Dermis microvascular lymphatic vessel endothelial cell (primary cell): Measurements from ENCODE around the gene CAMK2G. TPM values are rescaled to one million over a fixed set of nuclear protein-coding genes. Genes with fewer than 3 reads are reported as not detected.
"Not testable (repeated sequence)": the region's sequence is repeated elsewhere in the genome, so short reads cannot be mapped to it uniquely, and the experiment has no call there.

Experiments used
- DNase-seq, 2 donors: peaks; one replicate each; pipeline versions ENCODE4 v3.0.0 to v3.0.0-alpha.2; 2010; ENCODE audit warnings: low read depth in 2 of 2
- total RNA-seq: library from RNA; depleted of rRNA; stranded (reverse); fragments of >200 nt; gene quantifications from 2 replicates; pipeline ENCODE4 v1.2.1, GENCODE V29; 2014

The CAMK2G gene
- total RNA-seq, 1 donor from 2014 or later: 20.9 TPM

DNA sequence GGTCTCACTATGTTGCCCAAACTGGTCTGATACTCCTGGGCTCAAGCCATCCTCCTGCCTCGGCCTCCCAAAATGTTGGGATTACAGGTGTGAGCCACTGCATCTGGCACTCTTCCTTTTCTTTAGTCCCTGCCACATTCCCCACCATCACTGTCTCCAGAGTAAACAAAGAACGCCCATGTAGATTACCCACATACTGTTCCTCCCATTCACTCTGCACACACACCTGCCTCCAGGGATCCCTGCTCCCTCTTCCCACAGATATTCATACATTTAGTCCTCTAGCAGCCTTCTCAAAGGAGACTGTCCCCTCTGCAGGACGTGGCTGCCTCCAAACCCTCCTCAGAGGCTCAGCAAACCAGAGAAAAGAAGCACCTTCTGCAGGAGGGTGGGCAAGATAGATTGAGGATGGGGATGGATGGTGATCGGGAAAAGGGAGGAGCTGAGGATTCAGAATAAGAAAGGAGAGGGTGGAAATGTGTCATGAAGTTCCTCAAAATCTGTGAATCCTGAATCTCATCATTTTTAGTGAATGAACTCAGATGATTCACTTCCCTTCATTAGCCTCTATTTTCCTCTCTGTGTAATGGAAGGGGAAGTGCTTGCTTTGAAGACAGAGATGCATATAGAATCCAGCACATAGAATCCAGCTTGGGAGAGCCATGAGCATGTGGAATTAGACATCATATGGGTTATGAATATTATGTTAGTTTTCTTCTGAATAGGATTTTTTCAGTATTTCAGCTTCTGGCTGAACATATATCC is 31.1 kb upstream of the CAMK2G start:
- DNase-seq: peak in 1 of 2 donors; percentile 46

DNA sequence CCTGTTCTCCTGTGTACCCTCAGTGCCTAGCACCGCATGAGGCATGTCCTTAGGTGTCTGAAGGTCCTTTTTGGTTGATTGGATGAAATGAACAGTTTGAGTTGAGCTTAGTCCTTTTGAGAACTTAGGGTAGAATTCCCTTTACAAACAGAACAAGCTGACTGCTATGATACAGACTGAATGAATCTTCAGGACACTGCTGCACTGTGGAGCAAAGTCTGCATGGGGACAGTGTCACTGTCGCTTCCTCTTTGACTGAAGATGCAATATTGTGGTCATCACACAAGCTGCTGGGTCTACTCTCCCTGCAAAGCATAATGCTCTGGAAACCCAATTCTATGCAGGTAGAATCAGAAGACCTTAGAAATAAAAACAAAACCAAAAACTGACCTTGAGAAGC is 28.0 kb upstream of the CAMK2G start:
- DNase-seq: no peak

DNA sequence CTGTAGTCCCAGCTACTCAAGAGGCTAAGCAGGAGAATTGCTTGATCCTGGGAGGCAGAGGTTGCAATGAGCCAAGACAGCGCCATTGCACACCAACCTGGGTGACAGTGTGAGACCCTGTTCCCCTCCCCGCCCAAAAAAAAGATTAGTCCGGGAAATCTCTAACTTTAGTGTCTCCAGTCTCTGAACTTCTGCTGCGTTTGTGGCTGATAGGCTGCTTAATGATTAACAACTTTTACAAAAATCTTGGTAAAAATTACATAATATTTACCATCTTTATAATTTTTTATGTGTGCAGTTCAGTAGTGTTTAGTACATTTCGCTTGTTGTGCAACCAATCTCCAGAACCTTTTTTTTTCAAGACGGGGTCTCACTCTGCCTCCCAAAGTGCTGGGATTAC is 26.9 kb upstream of the CAMK2G start:
- DNase-seq: no peak

DNA sequence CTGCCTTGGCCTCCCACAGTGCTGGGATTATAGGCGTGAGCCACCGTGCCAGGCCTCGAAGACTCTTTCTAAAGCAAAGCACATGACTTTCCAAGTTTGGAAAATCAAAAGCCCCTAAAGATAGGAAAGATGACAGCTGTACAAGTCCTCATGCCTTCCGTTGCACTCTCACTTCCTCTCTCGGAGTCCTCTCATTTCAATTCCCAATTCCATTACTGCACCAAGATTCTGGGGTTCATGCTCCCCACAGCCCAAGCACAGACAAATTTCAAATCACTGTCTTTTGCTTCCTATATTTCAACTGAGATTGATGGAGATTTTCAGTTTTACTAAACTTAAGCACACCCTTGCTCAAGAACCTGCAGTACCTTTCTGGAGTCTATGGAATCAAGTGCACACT is 25.7 kb upstream of the CAMK2G start:
- DNase-seq: no peak

DNA sequence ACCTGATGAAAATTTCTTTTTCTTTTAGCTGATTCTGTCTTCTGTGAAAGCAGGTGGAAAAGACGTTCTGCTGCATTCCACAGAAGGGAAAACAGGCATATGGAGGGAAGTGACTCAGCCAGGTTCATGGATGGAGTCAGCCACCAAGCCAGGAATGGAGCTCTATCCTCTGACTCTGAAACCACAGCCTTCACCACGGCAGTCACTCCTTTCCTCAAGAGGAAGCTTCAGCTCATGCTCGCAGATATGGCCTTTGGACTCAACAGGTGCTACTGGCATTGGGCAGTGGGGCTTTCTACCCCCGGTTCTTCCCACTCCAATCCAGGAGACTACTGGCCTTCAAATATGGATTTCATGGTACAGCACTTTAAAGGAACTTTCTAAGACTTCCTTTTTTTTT is 25.1 kb upstream of the CAMK2G start:
- DNase-seq: peak in 1 of 2 donors; percentile 87

DNA sequence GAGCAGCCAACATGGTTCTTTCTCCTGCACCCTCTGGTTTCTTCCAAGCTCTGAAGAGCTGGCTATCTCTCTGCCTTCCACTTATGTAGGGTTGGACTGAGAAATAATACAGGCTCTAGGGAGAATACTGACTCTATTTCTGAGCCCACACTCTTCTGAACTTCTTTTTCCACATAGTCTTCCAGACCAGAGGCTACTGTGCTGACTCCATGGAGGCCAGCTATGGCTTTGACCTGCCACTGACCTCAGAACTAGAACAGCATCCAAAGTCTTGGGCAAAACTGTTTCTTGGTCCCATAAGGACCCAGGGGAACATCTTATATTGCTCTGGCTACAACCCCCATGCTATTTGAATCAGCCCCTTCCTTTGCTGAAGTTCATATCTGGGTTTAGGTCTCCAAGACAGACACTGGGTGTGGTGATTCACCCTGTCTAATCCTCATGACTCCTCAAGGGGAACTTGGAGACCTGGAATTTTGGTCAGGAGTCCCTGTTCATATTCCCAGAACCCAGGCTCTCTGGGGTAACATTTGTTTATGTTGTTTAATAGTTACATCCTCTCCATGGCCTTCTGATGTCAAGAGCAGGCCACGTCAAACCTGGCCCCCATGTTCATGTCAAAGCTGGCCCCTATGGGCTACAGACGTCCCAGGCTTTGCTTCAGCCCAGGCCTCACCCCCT is 24.5 kb upstream of the CAMK2G start:
- no peak for DNase-seq

DNA sequence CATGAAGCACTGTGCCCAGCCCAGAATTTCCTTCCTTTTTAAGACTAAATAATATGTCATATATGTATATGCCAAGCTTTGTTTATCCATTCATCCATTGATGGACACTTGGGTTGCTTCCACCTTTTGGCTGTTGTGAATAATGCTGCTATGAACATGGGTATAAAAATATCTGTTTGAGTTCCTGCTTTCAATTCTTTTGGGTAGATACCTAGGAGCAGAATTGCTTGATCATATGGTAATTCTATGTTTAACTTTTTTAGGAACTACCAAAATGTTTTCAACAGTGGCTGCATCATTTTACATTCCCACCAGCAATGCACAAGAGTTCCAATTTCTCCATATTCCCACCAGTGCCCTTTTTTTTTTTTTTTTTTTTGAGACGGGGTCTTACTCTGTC is 23.3 kb upstream of the CAMK2G start:
- no peak for DNase-seq

DNA sequence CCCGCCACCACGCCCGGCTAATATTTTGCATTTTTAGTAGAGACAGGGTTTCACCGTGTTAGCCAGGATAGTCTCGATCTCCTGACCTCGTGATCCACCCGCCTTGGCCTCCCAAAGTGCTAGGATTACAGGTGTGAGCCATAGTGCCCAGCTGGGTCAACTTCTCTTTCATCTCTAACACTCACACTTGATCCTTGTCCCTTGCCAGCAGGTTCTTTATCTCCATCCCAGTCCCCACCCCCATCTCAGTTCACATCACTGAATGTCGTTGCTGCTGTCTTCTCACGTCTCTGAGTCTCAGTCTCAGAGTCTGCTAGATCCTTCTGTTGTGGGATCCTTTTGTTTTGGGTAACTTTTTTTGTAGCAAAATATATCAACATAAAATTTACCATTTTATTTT is 21.0 kb upstream of the CAMK2G start:
- DNase-seq: not testable (repeated sequence)

DNA sequence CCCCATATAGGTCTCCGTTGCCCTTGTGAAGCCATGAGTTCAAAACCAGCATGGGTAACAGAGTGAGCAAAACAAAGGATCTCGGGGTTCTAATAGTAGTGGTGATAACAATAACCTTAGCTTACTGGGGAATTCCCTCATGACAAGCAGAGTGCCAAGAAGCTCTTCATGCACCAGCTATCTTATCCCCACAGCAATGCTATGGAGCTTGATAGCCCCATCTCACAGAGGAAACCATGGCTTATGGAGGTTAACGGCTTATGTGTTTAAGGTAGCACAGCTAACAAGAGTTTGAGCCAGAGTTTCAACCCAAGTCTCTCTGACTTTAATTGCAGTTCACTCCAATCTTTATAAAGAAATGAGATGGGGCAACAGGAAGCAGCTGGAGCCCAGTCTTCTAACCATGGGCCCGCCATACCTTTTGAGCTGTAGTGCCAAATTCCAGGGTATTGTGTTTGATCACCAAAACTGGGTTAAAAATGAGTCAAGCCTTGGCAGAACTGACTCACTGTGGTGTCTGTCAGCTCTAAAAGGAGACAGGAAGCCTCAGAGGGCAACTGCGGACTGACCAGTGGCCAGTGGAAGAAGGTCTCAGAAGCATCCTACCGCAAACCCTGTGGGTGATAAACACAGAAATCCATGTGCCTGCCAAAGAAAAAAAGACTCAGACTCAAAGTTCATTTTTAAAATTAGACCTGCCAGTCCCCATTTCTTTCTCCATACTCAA is 20.1 kb upstream of the CAMK2G start:
- DNase-seq: peak; percentile 23 to 94

DNA sequence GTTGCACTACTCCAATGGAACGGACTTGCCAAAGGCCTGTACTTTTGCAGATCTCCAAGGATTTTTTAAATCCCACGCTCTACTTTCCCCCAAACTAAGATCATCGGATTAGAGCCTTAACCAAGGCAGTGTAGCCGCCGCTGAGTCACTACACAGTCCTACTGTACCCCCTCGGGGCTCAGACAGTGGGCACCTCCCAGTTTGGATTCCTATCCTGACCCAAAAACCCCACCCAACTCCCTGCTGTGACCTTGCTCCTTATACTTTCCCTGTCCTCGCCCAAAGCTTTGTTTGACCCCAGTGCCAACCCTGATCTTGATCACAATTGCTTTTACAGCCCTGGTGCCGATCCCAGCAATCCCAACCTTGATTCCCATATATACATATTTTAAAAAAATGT is 19.1 kb upstream of the CAMK2G start:
- no peak for DNase-seq

DNA sequence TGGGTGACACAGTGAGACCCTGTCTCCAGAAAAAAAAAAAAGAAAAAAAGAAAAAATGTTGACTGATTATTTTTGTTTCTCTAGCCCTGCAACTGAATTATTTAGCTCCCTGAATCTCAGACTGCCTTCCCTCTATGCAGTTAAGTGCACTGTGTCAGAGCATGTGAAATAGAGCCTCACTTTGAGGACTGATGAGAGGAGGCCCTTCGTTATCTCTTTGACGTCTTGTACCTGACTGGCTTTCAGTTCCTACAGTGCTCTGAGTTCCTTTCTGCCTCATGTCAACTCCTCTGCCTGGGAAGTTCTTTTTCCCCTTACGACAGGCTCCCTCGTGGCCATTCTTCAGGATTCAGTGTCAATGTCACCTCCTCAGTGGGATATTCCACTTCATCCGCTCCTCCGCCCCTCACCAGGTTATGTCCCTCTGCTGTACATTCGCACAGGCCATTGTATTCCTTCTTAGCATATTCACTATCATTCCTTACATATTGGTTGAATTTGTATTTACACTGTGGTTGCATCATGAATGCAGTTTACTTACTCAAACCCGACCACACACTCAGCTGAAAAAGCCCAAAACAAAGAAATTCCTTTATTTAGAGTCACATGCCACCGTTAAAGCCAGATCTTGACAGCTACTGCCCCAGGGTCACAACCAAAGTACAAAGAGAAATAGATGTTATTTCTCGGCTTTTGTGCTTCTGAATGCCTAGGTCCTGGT is 18.1 kb upstream of the CAMK2G start:
- no peak for DNase-seq

DNA sequence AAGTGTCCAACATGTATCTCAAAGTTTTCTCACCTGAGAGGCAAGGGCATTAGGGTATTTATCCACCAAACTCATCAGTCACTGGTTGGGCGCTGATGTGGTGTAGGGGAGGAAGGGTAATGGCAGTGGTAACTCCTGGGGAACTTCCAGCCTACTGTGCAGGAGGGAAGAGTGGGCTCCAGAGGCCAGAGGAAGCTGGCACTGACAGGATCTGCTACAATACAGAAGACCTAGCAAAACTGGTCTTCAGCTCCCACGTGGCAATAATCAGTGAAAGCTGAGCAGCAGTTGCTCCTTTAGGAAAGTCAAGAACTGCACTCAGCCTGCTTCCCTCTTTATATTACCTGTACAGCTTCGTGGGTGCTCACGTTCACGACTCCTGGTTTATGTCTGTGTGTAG is 17.2 kb upstream of the CAMK2G start:
- no peak for DNase-seq

DNA sequence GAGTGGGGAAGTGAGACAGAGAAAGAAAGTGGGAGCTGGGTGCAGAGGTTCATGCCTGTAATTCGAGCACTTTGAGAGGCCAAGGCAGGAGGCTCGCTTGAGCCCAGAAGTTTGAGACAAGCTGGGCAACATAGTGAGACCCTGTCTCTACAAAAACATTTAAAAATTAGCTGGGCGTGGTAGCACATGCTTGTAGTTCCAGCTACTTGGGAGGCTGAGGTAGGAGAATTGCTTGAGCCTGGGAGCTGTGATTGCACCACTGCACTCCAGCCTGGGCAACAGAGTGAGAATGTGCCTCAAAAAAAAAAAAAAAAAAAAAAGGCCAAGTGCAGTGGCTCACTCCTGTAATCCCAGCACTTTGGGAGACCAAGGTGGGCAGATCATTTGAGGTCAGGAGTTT is 16.5 kb upstream of the CAMK2G start:
- not testable (repeated sequence) for DNase-seq

DNA sequence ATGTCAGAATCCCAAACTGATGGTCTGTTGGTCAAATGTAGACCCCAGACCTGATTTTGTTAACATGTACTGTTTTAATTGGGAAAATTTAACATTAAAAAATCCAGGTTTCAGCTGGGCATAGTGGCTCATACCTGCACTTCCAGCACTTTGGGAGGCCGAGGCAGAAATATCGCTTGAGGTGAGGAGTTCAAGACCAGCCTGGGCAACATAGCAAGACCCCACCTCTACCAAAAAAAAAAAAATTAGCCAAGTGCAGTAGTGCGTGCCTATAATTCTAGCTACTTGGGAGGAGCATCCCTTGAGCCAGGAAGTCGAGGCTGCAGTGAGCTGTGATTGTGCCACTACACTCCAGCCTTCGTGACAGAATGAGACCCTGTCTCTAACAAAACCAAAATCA is 15.9 kb upstream of the CAMK2G start:
- no peak for DNase-seq

DNA sequence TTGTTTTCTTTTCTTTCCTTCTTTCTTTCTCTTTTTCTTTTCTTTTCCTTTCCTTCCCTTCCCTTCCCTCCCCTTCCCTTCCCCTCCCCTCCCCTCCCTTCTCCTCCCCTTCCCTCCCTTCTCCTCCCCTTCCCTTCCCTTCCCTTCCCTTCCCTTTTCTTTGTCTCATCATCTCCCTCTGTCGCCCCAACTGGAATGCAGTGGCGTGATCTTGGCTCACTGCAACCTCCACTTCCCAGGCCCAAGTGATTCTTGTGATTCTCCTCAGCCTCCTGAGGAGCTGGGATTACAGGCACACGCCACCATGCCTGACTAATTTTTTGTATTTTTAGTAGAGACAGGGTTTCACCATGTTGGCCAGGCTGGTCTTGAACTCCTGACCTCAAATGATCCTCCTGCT is 15.1 kb upstream of the CAMK2G start:
- DNase-seq: not testable (repeated sequence)

DNA sequence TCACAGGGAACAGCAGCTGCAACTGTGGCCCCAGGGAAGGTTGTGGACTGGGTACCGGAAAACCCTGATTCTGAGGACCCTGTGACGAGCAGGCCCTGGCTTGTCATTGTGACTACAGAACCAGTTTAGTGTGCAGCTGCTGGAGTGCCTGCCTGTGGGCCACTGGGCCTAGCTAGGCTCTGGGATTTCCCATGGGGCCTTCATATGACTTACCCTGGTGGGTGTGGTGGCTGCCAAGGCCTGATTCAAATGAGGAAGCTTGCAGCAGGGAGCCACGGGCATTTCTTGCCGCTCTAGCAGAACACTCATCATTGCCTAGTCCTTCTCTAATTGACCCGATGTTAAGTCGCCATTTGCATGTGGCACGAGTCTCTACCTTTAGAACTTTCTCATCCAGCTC is 14.7 kb upstream of the CAMK2G start:
- no peak for DNase-seq

DNA sequence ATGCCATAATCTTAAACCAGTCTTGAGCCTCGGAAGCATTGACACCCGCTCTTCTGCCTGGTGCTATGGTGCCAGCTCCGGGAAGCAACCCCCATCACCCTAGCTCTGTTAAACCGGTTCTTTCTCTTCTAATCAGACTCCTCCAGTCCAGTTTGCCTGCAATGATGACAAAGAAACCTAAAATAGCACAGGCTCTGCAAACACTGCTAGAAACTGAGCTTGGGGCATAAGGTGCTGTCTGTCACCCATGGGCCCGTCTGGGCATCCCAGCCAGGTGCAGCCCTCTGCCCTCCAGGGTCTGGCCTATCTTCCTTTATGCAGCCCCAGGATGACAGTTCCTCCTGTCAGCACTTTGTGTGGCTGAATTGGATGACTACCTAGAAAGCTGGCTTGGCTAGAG is 14.2 kb upstream of the CAMK2G start:
- no peak for DNase-seq

DNA sequence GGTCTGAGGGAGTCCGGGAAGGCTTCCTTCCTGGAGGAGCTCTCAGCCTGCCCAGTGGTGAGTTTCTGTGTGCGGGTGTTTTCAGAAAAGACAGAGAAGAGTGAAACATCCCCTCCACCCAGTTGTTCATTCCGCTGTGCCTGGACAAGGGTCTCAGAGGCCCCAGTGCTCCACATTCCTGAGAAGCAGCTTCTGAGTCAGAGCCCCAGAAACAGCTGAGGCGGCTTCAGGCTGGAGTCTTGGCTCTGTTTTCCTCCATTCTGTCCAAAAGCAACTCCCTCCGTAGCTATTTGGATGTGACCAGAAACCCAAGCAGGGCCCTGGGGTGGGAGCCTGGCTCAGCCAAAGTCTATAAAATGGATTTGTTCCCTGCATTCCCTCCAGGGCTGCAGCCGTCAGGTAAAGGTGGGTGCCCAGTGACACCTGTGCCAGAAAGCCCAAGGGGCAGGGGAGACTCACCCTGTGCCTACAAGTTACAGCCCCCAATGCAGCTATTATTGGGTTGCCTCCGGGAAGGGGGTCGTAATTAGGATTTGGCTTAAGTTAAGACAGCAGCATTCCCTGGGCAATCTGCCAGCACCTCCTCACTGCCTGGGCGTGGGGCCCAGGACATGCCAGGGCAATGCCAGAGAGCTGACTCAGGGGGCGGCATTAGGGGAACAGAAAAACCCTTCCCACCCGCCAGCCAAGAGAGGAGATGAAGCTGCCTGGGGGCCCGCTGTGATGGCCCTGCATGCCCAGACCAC is 13.1 kb upstream of the CAMK2G start:
- peak in 1 of 2 donors; percentile 66 for DNase-seq

DNA sequence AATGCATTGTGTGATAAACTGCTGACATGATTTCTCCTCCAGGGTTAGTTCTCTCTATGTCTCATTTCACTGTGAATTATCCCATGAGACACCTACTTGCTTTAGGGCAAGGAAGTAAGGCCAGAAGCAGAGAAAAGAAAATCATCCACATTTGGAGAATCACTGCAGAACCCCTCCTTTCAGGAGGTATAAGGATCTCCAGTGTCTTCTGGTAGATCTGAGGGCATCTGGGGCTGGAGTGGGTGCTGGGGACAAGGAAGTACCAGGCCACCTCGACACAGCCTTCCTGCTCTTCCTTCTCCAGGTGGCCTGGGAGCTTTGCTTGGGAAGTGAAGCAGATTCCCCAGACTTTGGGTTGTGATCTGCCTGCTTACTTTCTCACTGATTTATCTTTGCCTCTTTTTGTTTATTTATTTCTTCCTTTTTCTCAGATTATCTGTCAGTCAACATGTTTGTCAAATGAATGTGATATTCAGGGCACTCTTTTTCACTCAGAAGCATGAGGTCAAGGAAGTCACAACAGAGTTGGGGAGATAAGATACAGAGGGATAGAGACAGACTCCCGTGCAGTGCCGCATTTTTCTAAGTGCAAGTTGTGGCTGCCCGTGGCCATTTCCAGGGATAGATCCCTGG is 12.4 kb upstream of the CAMK2G start:
- DNase-seq: no peak

DNA sequence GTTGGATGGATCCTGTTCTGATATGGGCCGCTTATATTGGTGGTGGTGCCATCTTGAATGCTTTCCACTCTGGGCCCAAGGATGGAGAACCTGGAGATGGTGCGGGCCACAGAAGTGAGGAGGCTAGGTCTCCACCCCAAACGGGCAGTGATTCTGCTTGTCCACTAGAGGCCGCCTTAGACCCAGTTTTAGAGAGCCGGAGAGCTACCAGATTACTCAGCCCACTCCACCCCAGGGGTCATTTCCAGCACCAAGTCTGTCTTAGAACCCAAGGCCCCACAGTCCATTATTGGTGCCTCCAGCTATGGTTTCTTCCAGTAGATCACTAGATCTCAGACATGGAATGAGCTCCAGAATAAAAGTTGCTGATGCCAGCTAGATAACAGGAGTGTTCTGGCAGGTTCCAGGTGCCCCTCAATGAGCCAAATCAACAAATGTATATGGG is 11.8 kb upstream of the CAMK2G start:
- DNase-seq: peak; percentile 36 to 80

DNA sequence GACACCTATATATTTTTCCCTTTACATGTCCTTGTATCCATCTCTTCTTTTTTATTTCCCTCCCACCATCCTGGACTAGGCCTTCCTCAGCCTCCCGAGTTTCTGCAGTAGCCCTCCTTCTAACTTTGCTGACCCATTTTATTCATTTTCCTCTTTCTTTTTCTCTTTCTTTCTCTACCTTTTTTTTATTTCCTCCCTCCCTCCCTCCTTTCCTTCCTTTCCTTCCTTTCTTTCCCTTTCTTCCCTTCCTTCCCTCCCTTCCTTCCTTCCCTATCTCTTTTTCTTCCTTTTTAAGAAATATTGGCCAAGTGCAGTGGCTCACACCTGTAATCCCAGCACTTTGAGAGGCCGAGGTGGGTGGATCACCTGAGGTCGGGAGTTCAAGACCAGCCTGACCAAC is 9.7 kb upstream of the CAMK2G start:
- DNase-seq: no peak
